ENCODE measurements around the gene SYCP2. TPM values are rescaled to one million over a fixed set of nuclear protein-coding genes. Genes with fewer than 3 reads are reported as not detected.
"Not testable (repeated sequence)": the region's sequence is repeated elsewhere in the genome, so short reads cannot be mapped to it uniquely, and the experiment has no call there.

The SYCP2 gene
- total RNA-seq, 1 donor from 2014 or later, result 7.6 TPM

DNA sequence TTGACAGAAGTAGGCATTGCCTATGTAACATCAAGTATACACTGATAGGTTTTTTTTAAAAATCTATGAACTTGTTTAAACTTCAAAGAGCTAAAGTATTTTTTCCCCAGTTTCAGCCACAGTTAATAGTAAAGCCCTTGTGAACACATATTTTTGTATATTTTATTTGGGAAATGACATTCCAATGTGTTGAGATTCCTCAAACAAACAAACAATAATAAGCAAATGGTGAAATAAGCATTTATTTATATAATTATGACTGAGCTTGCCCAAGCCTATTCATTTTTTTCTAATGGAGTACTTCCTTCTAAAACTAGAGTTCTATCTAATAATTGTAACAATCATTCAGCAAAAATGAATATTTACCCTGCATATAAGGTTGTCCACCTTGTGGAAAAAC lies 12.5 kb downstream of the SYCP2 start:
- intact Hi-C loops (cut with micrococcal nuclease), result no loop called here

DNA sequence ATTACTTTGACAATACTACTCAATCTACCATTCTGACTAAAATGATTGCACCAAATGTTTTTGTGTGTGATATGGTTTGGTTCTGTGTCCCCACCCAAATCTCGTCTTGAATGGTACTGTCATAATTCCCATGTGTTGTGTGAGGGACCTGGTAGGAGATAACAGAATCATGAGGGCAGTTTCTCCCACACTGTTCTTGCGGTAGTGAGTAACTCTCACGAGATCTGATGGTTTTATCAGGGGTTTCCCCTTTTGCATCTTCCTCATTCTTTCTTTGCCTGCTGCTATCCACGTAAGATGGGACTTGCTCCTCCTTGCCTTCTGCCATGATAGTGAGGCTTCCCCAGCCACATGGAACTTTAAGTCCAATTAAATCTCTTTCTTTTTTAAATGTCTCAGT lies 20.8 kb downstream of the SYCP2 start:
- intact Hi-C loops (cut with micrococcal nuclease), result no loop called here

DNA sequence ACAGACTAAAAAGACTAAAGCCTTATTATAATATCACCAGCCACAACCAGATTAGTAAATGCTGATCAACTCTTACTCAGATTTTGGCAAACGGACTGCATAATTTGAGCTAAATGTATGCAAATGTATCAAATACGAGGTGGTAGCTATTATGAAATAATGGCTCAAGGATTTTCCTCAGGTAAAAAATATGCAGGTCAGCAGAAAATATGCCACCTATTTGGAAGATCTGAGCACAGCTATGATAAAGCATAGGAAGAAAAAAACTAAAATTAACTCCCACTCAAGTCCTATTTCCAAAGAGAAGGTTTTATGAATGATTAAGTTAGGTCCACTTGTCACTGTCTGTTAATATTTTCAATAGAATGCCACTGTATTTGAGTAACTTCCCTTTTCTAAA lies 22.4 kb downstream of the SYCP2 start:
- intact Hi-C loops (cut with micrococcal nuclease), result no loop called here

DNA sequence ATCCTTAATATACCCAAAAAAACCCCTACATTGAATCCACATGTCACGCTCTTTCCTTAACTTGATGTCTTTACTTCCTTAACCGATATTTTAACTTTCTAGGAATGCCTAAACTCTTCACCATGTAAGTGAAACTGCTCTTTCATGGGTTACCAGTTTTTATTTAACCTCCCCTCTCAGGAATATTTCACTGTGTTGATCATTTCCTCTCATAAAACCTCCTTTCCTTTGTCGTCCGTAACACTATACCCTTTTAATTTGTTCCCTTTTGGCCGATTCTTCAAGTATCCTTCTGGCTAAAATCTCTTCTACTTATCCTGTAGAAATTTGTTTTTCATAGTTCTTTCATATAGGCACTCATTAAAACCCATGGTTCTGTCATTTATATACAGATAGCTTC lies 24.6 kb downstream of the SYCP2 start:
- intact Hi-C loops (cut with micrococcal nuclease), result no loop called here

DNA sequence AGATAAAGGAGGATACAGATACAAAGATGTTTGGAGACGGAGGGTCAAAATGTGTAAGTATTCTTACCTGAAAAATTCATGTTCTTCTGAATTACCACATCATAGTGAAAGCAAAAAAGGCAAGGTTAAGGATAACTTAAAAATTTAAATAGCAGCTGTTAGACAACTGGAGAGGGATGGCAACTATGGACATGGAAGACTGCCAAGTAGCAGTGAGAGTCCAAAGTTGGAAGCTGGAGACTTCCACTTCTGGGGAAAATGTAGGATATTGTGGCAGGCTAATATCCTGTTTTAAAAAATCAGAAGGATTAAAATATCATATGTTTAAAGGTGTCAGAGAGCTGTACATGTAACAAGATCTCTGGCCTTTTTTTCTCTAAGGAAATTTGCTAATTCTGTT lies 29.8 kb downstream of the SYCP2 start:
- intact Hi-C loops (cut with micrococcal nuclease), result no loop called here

DNA sequence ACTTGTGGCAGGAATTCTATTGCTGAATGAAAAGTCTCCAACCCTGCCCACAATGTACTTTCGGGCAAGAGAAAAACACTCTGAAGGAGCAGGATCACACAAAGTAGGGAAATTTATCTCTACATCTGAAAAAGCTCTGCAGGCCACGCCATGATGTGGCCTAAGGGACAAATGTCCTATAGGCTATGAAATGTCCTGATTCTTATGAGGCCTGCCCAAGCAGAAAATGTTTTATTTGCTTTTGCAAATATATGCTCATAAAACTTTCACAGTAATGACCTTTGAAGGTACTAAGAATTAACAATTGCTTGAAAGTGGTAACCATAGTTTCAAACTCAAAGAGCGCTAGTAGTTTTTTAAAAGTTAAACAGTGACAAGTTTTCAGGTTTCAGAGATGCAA lies 31.0 kb downstream of the SYCP2 start:
- intact Hi-C loops (cut with micrococcal nuclease), result no loop called here

DNA sequence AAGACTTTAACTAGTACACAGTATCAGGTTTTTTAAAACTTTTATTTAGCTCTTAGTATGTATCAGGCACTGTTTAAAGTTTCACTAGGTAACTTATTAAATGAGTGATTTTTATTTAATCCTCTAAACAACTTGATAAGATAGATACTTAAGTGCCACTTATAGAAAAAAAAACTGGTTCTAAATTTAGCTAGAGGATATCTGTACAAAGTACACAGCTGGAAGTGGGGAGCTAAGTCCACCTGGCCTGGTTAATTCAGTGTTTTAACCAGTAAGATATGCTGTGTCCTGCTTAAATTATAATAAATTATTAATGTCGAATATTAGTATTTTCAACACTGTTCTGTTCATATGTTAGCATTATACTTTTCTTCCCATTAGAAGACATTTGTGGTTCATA lies 37.5 kb downstream of the SYCP2 start:
- intact Hi-C loops (cut with micrococcal nuclease), result no loop called here

DNA sequence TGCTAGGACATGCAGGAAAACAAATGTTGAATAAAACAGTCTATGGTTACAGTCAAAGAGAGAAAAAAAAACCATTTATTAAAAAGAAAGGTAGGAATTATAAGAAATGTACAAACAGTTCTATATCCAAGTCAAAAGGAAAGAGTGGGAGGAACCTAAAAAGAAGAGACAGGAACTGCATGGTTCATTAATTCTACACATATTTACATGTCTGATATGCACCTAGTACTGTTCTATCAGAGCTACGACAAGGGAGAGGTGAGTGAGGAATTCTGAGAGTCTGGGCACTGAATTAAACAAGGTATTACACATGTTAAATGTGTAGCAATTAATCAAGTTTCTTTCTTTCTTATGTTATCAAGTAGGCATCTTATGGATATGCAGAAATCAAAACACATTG lies 41.9 kb downstream of the SYCP2 start:
- intact Hi-C loops (cut with micrococcal nuclease), result no loop called here

DNA sequence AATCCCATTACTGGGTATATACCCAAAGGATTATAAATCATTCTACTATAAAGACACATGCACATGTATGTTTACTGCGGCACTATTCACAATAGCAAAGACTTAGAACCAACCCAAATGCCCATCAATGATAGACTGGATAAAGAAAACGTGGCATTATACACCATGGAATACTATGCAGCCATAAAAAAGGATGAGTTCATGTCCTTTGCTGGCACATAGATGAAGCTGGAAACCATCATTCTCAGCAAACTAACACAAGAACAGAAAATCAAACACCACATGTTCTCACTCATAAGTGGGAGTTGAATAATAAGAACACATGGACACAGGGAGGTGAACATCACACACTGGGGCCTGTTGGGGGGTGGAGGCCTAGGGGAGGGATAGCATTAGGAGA lies 43.4 kb downstream of the SYCP2 start:
- intact Hi-C loops (cut with micrococcal nuclease), result not testable (repeated sequence)

DNA sequence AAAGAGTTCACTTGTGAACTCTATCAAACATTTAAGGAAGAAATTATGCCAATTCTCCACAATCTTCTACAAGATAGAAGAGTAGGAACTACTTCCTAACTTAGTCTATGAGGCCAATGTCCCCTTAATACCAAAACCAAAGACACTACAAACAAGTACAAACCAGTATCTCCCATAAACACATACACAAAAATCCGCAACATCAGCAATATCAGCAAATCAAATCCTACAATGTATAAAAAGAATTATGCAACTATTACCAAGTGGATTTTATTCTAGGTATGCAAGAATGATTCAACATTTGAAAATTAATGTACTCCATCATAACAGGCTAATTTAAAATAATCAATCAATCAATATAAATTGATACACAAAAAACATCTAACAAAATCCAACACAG lies 45.4 kb downstream of the SYCP2 start:
- intact Hi-C loops (cut with micrococcal nuclease), result no loop called here

DNA sequence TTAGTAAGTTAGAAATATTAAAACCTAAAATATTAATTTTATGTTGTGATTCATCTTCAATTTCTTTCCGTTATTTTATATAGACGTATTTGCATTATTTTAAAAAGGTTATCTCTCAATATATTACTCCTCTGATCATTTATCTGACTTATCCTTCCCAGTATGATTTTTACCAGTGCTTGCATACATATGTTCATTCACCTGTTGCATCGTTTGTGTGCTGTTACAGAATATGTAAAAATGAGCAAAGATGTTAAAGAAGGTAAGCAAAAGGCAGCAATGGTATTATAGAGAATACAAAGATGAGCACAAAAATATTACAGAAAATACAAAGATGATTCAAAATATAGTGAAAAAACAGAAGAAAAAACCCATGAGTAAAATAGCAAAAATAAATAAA lies 48.9 kb downstream of the SYCP2 start:
- intact Hi-C loops (cut with micrococcal nuclease), result no loop called here

DNA sequence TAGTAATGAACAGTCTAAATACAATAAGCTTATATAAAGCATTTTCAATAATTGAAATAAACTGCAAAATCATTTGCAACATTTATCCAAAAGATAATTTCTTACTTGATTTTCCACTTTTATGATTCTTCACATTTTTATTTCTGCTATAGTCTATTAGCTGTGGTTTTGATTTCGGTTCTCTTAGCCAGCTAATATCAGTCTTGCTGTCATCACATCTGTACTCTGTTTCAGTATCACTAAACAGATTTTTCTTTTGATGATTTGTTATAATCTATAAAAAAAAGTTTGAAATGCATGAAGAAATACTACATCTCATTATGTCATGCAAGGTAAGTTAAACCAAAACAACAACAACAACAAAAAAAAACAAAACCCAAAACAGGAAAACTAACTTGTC lies 53.2 kb downstream of the SYCP2 start:
- intact Hi-C loops (cut with micrococcal nuclease), result no loop called here

DNA sequence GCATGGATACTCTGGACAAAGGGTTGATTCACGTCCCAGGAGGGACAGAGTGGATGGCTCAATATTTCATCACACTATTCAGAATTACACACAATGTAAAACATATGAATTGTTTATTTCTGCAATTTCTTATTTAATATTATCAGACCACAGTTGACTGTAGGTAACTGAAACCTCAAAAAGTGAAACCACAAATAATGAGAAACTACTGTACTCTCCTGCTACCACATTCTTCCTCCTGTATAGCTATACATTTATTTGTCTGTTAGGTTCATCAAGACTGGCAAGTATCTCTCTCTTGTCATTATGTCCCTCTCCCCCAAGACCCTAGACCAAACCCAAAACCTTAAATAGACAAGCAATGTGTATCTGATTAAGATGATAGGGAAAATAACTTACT lies 60.0 kb downstream of the SYCP2 start:
- intact Hi-C loops (cut with micrococcal nuclease), result no loop called here

DNA sequence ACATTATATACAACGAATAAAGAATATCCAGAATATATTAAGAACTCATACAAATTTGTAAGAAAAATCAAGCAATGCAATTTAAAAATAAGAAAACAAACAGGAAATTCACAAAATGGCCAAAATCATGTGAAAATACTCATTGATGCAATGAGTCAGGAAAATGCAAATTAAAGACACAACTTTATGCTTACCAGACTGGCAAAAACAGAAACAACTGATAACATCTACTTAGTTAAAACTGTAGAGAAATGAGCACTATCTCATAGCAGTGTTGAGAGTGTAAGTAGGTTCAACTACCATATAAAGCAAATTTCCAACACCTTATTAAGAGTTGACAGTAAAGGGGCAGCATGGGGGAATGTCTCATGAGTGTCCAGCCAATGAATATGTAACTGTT lies 62.3 kb downstream of the SYCP2 start:
- intact Hi-C loops (cut with micrococcal nuclease), result no loop called here

DNA sequence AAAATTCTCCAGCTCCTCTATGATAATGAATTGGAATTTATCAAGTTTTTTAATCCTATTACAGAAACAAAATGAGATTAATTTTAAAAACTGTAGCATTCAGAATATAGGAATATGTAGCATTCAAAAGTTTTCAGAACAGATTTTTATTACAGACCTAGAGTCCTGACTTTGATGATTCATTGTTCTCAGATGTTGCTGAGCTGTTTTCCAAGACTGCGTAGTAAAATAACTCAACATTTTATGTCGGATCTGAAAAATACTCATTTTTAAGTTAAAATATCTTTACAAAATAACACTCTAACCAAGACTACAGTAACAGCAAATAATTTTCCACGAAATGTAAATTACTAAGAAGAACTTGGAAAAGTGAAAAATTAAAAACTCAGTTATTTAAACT lies 67.1 kb downstream of the SYCP2 start:
- intact Hi-C loops (cut with micrococcal nuclease), result no loop called here

DNA sequence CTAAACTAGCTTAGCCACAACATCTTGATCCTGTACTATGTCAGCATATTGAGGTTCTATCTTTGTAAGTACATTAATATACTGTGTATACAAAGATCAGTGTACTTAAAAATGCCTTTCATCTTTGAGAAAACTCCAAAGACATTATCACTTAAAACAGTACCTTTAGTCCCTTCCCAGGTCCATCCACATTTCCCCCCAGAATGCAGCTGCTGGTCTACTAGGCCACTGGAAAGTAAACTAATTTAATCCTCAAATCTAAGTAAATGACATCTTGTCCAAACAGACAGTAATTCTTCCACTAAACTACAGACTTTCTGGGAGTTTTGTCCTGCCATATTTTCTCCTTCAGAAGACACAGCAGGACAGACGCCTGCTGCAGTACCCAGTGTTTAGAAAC lies 68.7 kb downstream of the SYCP2 start:
- intact Hi-C loops (cut with micrococcal nuclease), result no loop called here

DNA sequence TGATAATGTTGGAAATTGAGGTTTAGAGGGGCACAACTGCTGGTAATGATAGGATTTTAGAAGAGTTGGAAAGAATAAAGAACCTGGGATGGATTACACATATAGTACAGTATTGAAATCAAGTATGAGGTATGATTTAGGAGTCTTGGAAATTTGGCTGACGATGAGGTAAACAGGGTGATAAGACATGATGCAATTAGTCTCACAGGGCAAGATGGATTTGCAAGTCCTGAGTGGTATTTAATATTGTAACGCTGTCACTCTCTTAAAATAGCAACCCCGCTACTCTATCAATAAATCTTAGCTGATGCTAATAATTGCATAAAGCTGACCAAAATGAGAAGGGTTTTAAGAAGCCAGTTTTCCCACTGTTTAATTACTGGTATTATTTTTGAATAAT lies 70.4 kb downstream of the SYCP2 start:
- intact Hi-C loops (cut with micrococcal nuclease), result no loop called here

DNA sequence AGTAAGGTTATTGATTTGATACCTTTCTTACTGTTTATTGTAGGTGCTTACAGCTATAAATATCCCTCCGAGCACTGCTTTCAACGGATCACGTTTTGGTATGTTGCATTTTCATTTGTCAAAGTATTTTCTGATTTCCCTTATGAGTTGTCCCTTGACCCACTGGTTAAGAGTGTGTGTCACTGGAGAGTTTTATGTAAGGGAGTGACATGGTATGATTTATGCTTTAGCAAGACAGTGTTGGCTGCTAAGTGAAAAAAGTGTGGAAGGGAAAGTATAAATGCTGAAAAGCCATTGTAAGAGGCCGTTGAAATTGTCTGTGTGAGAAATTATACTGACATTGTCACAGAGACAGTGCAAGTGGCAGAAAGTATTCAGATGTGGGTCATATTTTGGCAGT lies 72.0 kb downstream of the SYCP2 start:
- intact Hi-C loops (cut with micrococcal nuclease), result no loop called here

DNA sequence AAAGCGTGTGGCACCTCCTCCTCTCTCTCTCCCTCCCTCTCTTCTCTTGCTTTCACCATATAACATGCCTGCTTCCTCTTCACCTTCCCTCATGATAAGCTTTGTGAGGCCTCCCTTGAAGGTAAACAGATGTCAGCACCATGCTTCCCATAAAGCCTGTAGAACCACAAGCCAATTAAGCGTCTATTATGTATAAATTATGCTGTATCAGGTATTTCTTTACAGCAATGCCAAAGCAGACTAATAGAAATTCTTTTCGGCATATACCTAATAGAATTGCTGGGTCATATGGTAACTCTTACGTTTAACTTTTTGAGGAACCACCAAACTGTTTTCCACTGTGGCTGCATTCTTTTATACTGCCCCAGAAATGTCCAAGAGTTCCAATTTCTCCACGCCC lies 75.0 kb downstream of the SYCP2 start:
- intact Hi-C loops (cut with micrococcal nuclease), result no loop called here

DNA sequence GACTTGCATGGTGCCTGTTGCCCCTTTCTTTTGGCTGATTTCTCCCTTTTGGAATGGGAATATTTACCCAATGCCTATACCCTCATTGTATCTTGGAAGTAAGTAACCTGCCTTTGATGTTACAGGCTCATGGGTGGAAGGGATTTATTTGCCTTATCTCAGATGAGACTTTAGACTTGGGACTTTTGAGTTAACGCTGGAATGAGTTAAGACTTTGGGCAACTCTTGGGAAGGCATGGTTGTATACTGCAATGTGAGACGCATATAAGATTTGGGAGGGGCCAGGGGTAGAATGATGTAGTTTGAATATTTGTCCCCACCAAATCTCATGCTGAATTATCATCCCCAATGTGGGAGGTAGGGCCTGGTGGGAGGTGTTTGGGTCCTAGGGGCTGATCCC lies 75.5 kb downstream of the SYCP2 start:
- intact Hi-C loops (cut with micrococcal nuclease), result no loop called here

DNA sequence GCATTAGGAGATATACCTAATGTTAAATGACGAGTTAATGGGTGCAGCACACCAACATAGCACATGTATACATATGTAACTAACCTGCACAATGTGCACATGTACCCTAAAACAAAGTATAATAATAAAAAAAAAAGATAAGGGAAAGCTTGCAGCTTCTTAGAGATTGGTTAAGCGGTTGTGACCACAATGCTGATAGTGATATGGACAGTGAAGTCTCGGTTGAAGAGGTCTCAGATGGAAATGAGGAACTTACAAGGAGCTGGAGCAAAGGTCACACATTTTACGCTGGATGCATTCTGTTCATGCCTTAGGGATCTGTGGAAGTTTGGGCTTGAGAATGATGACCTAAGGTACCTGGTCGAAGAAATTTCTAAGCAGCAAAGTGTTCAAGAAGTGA lies 76.5 kb downstream of the SYCP2 start:
- intact Hi-C loops (cut with micrococcal nuclease), result not testable (repeated sequence)

DNA sequence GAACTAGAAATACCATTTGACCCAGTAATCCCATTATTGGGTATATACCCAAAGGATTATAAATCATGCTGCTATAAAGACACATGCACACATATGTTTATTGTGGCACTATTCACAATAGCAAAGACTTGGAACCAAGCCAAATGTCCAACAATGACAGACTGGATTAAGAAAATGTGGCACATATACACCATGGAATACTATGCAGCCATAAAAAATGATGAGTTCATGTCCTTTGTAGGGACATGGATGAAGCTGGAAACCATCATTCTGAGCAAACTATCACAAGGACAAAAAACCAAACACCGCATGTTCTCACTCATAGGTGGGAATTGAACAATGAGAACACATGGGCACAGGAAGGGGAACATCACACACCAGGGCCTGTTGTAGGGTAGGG lies 76.9 kb downstream of the SYCP2 start:
- intact Hi-C loops (cut with micrococcal nuclease), result not testable (repeated sequence)

DNA sequence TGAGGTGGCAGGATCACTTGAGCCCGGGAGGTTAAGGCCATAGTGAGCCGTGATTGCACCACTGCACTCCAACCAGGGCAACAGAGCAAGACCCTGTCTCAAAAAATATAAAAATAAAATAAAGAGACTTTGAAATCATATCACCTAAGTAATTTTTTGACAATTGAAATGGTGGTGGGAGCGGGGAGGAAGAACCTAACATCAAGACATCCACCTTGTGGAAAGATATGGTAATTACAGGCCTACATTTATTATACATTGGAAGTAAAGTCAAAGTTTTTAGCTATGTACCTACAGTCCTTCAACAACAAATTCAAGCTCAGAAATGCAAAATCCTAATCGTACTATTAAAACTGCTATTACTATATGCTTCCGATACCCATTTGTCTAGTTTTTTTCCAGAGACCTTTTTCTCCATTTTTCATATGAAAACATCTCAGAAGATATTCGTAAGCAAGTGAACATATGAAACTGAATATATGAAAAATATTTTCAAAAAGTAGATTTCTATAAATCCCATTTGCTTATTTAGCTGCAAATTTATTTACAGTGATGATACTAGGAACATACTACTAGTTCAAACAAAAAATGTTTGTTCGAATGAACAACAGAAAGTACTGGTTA lies 83.3 kb downstream of the SYCP2 start:
- intact Hi-C loops (cut with micrococcal nuclease), result loop anchor here (1.0 to 2.0 kb wide), 2 partner anchors 67 to 251 kb away; no protein-coding TSS in a partner anchor

DNA sequence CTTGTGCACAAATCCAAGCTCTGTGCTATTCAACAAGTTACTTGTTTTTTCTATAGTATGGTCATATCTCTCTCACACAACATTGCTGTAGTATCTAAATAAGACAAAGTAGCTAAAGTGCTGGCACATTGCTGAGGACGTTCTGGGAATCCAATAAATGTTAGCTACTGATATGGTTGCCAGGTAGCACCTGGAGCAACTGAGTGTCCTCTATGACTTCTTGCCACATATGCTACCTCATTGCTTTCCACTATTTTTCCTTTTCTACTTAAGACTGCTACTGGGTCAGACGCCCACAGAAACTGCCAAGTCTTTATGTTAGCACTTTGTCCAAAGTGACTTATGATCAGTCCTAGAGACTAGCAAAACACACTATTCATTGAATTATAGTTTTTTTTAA lies 85.3 kb downstream of the SYCP2 start:
- intact Hi-C loops (cut with micrococcal nuclease), result no loop called here
